Stomach (tissue), 4 donors: ENCODE measurements around the gene ETS2.

Experiments used
- EP300 ChIP-seq: sonication (generic); formaldehyde crosslinking; IDR thresholded peaks from one replicate; pipeline ENCODE4 v1.6.1; 2017; ENCODE audit warnings: antibody characterized with exemption
- POLR2A ChIP-seq, 4 donors: fragments of 450-650 bp; IDR thresholded peaks; one replicate each; pipeline ENCODE4 v1.6.1; 2016; ENCODE audit warnings: antibody characterized with exemption in 4 of 4, control low read depth in 2 of 4, mild to moderate bottlenecking in 1 of 4, moderate library complexity in 1 of 4
- POLR2AphosphoS5 ChIP-seq, 3 donors: sonication (generic); formaldehyde crosslinking; IDR thresholded peaks; one replicate each; pipeline ENCODE4 v1.6.1; 2016; ENCODE audit warnings: antibody characterized with exemption in 3 of 3
- TF ChIP-seq, protein P1 (sequence below), 7 experiments: fragments of 450-650 bp in 4 of 7; fragments of 200-600 bp in 3 of 7; sonication (generic) in 3 of 7; IDR thresholded peaks; one replicate each; pipeline ENCODE4 v1.5.1; 2016 to 2019; ENCODE audit warnings: antibody characterized with exemption in 7 of 7, control low read depth in 2 of 7, mild to moderate bottlenecking in 1 of 7

DNA sequence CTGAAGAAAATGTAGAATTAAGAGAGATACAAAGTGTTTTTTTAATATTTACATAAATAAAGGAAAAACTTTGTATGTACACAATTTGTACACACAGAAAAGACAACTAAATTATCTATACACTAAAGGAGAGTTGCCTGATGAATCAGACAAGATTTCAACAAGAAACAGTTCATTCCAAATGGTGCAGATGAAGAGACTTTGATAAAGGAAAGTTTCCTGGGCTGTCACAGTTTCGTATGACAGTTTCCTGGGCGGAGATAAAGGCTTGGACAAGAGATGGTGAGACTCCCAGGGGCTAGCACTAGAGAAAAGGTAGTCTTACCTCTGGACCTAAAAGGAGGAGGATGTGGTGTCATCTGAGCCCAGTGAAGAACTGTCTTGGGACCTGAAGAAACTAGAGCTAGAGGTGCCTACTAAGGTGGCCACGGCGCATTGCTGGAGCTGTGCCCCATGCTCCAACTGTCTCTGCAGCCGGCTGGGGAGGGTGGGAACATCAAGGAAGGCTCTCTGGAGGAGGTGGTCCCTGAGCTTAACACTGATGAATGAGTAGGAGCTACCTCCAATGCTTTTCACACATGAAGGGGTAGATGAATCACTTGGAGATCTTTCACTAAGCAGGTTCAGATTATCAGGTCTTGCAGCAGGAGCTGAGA is 32.2 kb downstream of the ETS2 start:
- TF ChIP-seq, protein P1, sequence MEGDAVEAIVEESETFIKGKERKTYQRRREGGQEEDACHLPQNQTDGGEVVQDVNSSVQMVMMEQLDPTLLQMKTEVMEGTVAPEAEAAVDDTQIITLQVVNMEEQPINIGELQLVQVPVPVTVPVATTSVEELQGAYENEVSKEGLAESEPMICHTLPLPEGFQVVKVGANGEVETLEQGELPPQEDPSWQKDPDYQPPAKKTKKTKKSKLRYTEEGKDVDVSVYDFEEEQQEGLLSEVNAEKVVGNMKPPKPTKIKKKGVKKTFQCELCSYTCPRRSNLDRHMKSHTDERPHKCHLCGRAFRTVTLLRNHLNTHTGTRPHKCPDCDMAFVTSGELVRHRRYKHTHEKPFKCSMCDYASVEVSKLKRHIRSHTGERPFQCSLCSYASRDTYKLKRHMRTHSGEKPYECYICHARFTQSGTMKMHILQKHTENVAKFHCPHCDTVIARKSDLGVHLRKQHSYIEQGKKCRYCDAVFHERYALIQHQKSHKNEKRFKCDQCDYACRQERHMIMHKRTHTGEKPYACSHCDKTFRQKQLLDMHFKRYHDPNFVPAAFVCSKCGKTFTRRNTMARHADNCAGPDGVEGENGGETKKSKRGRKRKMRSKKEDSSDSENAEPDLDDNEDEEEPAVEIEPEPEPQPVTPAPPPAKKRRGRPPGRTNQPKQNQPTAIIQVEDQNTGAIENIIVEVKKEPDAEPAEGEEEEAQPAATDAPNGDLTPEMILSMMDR (IDR thresholded peaks at IDR 0.05): no peak
- TF ChIP-seq POLR2A (IDR thresholded peaks at IDR 0.05): no peak
- TF ChIP-seq EP300: no peak
- TF ChIP-seq POLR2AphosphoS5 (IDR thresholded peaks at IDR 0.05): no peak
